GM12878 (cell line): ENCODE data around the gene UBE2O.

Experiments
- CTCF ChIP-seq, 3 experiments: IDR thresholded peaks in 2 of 3; conservative IDR thresholded peaks in 1 of 3; 2 replicates each; pipeline ENCODE4 v1.5.1; 2011; ENCODE audit warnings: low read depth in 3 of 3, low read length in 3 of 3, mild to moderate bottlenecking in 3 of 3, control low read depth in 2 of 3, moderate library complexity in 2 of 3, inconsistent platforms in 1 of 3, mixed read lengths in 1 of 3; ENCODE audit not compliant: control insufficient read depth in 2 of 3, insufficient read depth in 1 of 3; ENCODE audit errors: extremely low read depth in 1 of 3
- PKNOX1 ChIP-seq: fragments of 450-650 bp; IDR thresholded peaks from 2 replicates; pipeline ENCODE4 v1.6.1; 2016; ENCODE audit warnings: mild to moderate bottlenecking
- PRDM15 ChIP-seq: fragments of 450-650 bp; formaldehyde crosslinking; IDR thresholded peaks from 2 replicates; pipeline ENCODE4 v1.4.0; 2020; ENCODE audit warnings: mild to moderate bottlenecking, moderate library complexity
- REST ChIP-seq: IDR thresholded peaks from 2 replicates; pipeline ENCODE4 v1.6.1; 2012; ENCODE audit warnings: mild to moderate bottlenecking, low read depth, low read length
- SPI1 ChIP-seq: IDR thresholded peaks from 2 replicates; pipeline ENCODE4 v1.6.1; 2011; ENCODE audit warnings: low read depth, mild to moderate bottlenecking, low read length, moderate library complexity, borderline replicate concordance; ENCODE audit not compliant: insufficient read depth
- USF2 ChIP-seq: IDR thresholded peaks from 2 replicates; pipeline ENCODE4 v1.6.1; 2011; ENCODE audit warnings: low read depth, low read length, improper control_type of control experiment, borderline replicate concordance

GRCh38 chr17:76350463-76350862, 102.5 kb downstream of the UBE2O start:
- TF ChIP-seq CTCF (IDR thresholded peaks at IDR 0.05 in 2 of 3, conservative IDR thresholded peaks at IDR 0.05 in 1 of 3; ENCODE audit: control insufficient read depth in 2 of 3, extremely low read depth in 1 of 3, insufficient read depth in 1 of 3, low read depth in 3 of 3, low read length in 3 of 3) (no peak), SPI1 (no peak), PKNOX1 (no peak), PRDM15 (CRISPR knock-in tag) (no peak), REST (no peak), USF2 (no peak)
